ENCODE data around the gene MALRD1.

DNA sequence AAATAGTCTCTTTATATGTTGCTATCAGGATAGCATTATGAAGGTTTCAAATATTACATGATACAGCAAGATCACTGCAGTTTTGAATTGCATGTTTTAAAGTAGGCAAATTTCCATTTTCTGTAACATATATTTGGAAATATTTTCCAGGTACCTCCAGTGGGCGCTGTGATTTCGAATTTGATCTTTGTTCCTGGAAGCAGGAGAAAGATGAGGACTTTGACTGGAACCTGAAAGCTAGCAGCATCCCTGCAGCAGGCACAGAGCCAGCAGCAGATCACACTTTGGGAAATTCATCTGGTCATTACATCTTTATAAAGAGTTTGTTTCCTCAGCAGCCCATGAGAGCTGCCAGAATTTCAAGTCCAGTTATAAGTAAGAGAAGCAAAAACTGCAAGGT lies 299.0 kb downstream of the MALRD1 start:
- TF ChIP-seq, protein P1, sequence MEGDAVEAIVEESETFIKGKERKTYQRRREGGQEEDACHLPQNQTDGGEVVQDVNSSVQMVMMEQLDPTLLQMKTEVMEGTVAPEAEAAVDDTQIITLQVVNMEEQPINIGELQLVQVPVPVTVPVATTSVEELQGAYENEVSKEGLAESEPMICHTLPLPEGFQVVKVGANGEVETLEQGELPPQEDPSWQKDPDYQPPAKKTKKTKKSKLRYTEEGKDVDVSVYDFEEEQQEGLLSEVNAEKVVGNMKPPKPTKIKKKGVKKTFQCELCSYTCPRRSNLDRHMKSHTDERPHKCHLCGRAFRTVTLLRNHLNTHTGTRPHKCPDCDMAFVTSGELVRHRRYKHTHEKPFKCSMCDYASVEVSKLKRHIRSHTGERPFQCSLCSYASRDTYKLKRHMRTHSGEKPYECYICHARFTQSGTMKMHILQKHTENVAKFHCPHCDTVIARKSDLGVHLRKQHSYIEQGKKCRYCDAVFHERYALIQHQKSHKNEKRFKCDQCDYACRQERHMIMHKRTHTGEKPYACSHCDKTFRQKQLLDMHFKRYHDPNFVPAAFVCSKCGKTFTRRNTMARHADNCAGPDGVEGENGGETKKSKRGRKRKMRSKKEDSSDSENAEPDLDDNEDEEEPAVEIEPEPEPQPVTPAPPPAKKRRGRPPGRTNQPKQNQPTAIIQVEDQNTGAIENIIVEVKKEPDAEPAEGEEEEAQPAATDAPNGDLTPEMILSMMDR (IDR thresholded peaks at IDR 0.05; ENCODE audit: low read depth, low read length) = no peak
- no peak for TF ChIP-seq EZH2phosphoT487 (IDR thresholded peaks at IDR 0.05; ENCODE audit: low read depth)

Data from OCI-LY3 (cell line).